ENCODE measurements around the gene EPB41L1. TPM values are rescaled to one million over a fixed set of nuclear protein-coding genes. Genes with fewer than 3 reads are reported as not detected.

EPB41L1 gene
- 11.3 TPM for polyA plus RNA-seq (2012; ENCODE audit: insufficient read length, low read depth)

DNA sequence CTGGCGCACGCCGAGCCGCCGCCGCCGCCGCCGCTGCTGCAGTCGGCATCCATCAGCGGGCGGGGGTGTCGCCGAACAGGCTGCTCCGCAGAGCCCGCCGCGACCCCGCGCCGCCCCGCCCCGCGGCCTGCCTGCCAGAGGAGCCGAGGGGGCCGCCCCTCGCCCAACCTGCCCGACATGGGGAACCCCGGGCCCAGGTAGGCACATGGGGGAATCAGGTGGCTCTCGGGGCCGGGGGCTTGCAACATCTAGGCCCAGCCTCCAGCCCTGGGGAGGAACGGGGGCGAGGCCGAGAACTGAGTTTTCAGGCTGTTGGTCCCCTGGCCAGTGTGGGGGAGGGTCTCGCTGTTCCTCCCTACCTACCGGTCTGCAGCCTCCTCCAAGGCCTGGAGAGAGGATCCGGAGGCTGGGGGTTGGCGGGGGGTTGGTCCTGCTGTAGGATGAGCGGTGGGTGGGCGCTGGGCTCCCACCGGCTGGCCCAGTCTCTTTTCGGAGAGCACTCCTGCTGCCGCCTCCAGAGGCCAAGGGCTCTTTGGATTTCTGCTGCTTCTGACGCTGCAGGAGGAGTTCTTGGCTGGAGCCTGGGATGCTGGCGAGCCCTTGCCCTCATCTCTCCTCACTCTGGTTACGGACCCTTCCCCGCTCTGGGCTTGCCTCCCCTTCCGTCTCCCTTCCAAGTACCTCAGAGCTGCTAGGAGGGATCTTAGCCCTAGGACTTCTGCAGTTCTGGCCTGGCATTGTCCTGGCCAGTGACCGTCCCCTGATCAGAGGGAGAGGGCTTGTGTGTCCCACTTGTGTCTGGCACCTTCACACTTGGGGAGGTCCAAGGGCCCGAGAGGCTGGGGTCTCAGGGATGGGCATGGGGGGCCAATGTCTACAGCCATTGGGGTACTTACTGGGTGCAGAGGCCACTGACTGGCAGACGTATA lies at the start of gene EPB41L1:
Gene EPB41L1 (plus strand): TSS at position 41 of the 929 bp plus-strand sequence. CDS start 19,038 bp downstream, outside the sequence.
- TF ChIP-seq FOXP2 (optimal IDR thresholded peaks at IDR 0.05; ENCODE audit: borderline replicate concordance, extremely low read depth, extremely low read length, insufficient read depth) (no peak), TAF1 (IDR thresholded peaks at IDR 0.05; ENCODE audit: borderline replicate concordance, insufficient read depth, low read length) (no peak)

GRCh38 chr20:36104856-36105255 lies 49.7 kb upstream of the EPB41L1 start:
- TF ChIP-seq FOXP2 (optimal IDR thresholded peaks at IDR 0.05; ENCODE audit: borderline replicate concordance, extremely low read depth, extremely low read length, insufficient read depth) (no peak), REST (IDR thresholded peaks at IDR 0.05; ENCODE audit: insufficient read depth in 1 of 2, low read depth in 2 of 2, low read length in 2 of 2) (no peak), TAF1 (IDR thresholded peaks at IDR 0.05; ENCODE audit: borderline replicate concordance, insufficient read depth, low read length) (no peak), POLR2AphosphoS5 (IDR thresholded peaks at IDR 0.05; ENCODE audit: low read depth, low read length) (no peak), SIN3A (IDR thresholded peaks at IDR 0.05; ENCODE audit: borderline replicate concordance, insufficient read depth, low read length) (no peak)

GRCh38 chr20:36105711-36106226 lies 48.8 kb upstream of the EPB41L1 start:
- TF ChIP-seq SIN3A (IDR thresholded peaks at IDR 0.05; ENCODE audit: borderline replicate concordance, insufficient read depth, low read length) (no peak), TAF1 (IDR thresholded peaks at IDR 0.05; ENCODE audit: borderline replicate concordance, insufficient read depth, low read length) (no peak), FOXP2 (optimal IDR thresholded peaks at IDR 0.05; ENCODE audit: borderline replicate concordance, extremely low read depth, extremely low read length, insufficient read depth) (no peak), REST (IDR thresholded peaks at IDR 0.05; ENCODE audit: insufficient read depth in 1 of 2, low read depth in 2 of 2, low read length in 2 of 2) (no peak), POLR2AphosphoS5 (IDR thresholded peaks at IDR 0.05; ENCODE audit: low read depth, low read length) (no peak)

GRCh38 chr20:36106606-36107005 lies 47.9 kb upstream of the EPB41L1 start:
- TF ChIP-seq TAF1 (IDR thresholded peaks at IDR 0.05; ENCODE audit: borderline replicate concordance, insufficient read depth, low read length) (no peak), POLR2AphosphoS5 (IDR thresholded peaks at IDR 0.05; ENCODE audit: low read depth, low read length) (no peak), SIN3A (IDR thresholded peaks at IDR 0.05; ENCODE audit: borderline replicate concordance, insufficient read depth, low read length) (no peak)

- TF ChIP-seq TAF1 (IDR thresholded peaks at IDR 0.05; ENCODE audit: borderline replicate concordance, insufficient read depth, low read length) (no peak), REST (IDR thresholded peaks at IDR 0.05; ENCODE audit: insufficient read depth in 1 of 2, low read depth in 2 of 2, low read length in 2 of 2) (no peak), SIN3A (IDR thresholded peaks at IDR 0.05; ENCODE audit: borderline replicate concordance, insufficient read depth, low read length) (no peak)
Measured at GRCh38 chr20:36107881-36108280, 46.7 kb upstream of the EPB41L1 start.

Measured in PFSK-1 (cell line).